GM23248 (cell line): ENCODE data around the gene SRCIN1.

Source experiments
- EZH2 ChIP-seq: fragments of 200-600 bp; sonication (generic); IDR thresholded peaks from 2 replicates; pipeline ENCODE4 v1.6.1; 2018; ENCODE audit warnings: antibody characterized with exemption, mild to moderate bottlenecking; ENCODE audit not compliant: insufficient read depth, poor library complexity, severe bottlenecking
- EZH2phosphoT487 ChIP-seq: fragments of 200-600 bp; sonication (generic); IDR thresholded peaks from 2 replicates; pipeline ENCODE4 v1.6.1; 2018; ENCODE audit warnings: antibody characterized with exemption, moderate library complexity, mild to moderate bottlenecking, low read depth; ENCODE audit not compliant: insufficient read depth

- TF ChIP-seq EZH2phosphoT487, result no peak
- no peak for TF ChIP-seq EZH2
Measured at GRCh38 chr17:38566666-38567031, 39.1 kb downstream of the SRCIN1 start.
